GM18507 (cell line): ENCODE measurements around the gene NPBWR2.
"Not testable (repeated sequence)": the region's sequence is repeated elsewhere in the genome, so short reads cannot be mapped to it uniquely, and the experiment has no call there.

ENCODE experiments used
- DNase-seq: peaks from one replicate; pipeline ENCODE4 v3.0.0; 2011; ENCODE audit warnings: low read depth; ENCODE audit not compliant: insufficient read length; ENCODE audit errors: extremely low spot score
- FAIRE-seq: peaks from 2 replicates; lab custom pipeline; 2011; peaks lifted over from hg19 to GRCh38; lab: Jason Lieb, UNC

Gene NPBWR2

DNA sequence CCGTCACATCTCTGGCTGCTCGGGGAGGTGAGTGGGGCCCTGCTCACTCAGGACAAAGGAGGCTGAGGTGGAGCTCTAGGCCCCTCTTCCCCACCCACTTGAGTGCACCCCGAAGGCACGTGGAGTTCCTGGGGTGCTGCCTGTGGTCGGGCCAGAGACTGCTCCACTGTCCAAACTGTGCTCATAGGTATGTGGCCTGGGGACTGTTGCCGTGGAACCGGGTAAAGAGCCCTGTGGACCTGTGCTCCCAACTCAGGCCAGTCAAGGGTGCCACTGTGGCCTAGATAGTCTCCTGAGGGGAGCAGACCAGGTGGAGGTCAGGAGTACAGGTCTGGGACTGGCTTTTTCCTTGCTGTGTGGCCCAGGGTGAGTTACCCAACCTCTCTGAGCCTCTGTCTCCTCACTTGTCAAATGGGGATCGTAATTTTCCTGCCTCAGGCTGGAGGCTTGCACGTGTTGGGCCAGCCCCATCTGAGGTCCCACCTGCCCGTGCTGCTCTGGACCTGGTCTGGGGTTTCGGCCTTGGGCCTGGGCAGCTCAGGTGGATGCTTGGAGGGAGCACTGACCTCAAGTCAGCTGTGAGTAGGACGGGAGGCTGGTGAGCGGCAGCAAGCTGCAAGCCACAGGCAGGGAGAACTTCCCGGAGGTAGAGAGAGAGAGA, 12.4 kb upstream of the NPBWR2 start:
- DNase-seq = no peak
- no peak for FAIRE-seq

DNA sequence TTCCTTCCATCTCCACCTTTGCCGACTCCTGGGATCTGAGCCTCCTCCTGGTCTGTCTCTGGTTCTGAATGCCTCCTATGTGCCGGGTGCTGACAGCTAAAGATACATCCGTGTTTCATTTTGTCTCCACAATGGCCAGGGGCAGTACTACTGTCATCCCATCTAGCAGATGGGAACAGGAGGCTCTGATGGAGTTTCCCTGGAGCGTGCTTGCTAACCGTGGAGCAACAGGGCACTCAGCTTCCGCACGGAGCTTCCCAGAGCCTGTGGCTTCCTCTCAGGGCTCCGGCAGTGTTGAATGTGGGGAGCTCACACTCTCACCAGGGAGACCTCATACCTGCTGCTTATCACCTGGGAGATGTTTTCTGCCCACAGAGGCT, 11.9 kb upstream of the NPBWR2 start:
- DNase-seq = no peak
- FAIRE-seq = no peak

DNA sequence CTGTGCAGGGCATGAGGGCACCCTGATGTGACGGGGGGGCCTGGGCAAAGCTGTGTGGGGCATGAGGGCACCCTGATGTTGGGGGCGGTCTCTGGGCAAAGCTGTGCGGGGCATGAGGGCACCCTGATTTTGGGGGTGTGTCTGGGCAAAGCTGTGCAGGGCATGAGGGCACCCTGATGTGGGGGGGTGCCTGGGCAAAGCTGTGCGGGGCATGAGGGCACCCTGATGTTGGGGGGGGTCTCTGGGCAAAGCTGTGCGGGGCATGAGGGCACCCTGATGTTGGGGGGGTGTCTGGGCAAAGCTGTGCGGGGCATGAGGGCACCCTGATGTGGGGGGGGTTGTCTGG, 10.0 kb upstream of the NPBWR2 start:
- DNase-seq, FAIRE-seq: not testable (repeated sequence)

DNA sequence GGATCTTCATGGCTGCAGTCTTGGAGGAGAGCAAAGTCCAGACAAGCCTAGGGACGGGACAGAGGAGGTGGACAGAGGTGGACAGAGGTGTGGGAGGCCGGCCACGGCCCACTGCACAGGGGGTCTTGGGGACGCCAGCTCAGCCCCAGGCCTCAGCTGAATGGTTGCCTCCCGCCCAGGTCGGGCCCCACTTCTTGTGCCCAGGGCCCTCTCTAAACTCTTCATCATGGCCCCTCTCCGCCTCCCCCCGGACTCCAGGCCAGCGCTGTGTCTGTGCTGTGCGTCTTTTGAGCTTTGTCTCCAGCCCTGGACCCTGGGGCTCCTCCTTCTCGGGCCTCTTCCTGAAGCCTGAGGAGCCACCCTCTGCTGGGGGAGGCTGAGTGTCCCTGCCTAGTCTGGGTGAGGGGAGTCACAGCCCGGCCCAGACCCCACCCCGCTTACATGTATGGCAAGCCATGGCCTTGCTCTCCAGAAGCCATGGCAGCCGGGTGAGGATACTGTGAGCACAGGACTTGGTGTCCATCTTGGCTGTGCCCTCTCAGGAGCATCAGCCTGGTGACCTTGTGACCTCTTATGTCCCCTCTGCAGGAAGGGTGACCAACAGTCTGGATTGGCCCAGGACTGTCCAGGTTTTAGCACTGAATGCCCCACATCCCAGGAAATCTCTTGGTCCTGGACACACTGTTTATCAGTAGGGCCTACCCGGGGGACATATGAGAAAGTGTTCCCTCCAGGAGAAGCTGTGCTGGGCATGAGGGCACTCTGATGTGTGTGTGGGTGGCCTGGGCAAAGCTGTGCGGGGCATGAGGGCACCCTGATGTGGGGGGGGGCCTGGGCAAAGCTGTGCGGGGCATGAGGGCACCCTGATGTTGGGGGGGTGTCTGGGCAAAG, 9.4 kb upstream of the NPBWR2 start:
- DNase-seq = no peak
- no peak for FAIRE-seq

DNA sequence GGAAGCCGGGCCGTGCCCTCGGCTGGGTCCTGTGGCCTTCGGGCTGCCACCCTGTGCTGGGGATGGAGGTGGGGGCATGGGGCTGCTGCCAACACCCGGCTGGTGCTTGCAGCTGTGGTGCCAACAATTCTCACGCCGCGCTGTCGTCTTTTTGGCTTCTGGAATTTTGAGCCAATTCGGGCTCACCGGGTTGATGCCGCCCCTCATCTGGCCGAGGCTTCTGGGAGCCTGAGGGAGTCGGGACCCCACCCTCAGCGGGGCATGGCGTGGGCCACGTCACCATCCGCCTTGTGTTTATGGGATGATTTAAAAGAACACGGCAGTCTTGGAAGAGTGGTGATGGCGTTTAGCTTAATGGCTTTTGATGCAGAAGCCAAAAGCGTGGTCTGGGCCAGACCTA, 8.7 kb upstream of the NPBWR2 start:
- no peak for DNase-seq
- FAIRE-seq = no peak

DNA sequence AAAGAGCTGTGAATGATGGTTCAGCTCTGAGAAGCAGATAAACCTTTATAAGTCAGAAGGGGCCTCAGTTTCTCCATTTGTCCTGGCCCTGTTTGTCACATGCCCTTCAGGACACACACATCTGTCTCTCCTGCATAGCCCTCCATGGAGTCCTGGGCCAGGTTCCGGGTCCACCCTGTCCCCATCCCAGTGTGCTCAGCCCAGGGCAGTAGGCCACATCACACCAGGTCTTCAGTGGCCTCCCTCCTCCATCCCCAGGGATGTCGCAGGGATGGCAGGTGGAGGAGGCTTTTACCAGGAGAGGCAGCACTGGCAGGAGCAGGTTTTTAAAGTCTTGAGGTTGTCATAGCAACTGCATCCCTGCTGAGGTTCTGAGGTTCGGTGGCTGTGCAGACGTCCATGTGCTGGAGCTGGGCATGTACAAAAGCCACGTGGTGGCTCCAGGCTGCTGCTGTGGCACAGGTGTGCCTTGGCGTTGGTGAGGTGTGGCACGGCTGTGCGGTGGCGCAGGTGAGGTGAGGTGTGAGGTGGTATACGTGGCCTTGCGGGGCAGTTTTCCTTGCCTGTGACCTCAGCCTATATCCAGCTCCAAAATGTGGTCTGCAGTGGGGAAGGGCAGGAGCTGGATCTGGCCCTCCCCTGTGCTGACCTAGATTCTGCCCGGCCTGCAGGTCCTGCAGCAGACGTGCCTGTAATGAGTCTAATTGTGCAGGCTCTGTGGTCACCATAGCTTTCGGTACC, 8.0 kb upstream of the NPBWR2 start:
- no peak for FAIRE-seq
- no peak for DNase-seq

DNA sequence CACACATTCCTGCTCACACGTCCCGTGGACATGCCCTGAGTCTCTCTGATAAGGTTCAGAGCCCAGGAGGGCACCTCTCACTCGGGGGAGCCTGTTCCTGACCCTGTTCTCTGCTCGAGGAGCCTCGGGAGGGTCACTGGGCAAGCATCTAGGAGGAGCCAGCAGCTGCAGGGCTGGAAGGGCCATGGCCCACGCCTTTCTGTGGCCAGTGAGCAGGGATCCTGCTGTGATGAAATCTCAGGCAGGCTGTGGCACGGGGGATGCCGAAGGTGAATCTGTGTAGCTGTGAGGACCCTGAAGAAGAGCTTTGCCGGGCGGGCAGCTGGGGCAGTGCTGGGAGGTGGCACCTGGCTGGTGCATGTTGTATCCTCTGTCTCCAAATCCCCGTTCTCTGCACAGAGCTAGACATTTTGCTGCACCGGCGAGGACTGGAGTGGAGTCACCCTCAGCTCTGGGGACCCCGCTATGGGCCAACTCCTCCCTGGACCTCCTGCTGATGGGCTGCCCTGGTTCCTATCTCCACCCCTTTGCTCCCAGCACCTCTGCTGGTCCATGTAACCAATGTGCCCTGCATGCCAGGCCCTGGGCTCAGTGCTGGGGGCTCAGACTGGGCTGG, 7.1 kb upstream of the NPBWR2 start:
- DNase-seq (no peak), FAIRE-seq (no peak)

DNA sequence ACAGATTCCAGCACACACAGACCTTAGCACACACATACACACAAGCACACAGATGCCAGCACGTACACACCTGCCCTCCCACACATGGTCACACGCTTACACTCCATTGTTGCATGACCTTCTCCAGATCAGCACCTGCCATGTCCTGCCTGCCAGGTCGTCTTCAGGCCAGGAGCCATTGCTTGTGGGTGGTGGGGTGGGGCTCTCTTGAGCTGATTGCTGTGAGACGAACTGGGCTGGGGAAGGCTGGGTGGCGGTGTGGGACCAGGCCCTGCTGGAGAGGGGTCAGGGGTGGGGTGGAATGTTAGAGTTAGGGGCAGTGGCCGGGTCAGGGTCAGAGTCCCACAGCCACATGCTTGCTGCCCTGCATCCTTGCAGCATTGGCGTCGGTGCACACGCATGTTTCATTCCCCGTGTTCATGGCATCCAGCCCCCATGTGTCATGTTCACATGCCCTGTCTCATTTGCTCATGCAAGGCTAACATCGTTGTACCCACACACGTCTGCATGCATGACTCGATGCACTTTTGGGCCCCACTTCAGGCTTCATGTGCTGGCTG, 6.5 kb upstream of the NPBWR2 start:
- DNase-seq (no peak), FAIRE-seq (no peak)

DNA sequence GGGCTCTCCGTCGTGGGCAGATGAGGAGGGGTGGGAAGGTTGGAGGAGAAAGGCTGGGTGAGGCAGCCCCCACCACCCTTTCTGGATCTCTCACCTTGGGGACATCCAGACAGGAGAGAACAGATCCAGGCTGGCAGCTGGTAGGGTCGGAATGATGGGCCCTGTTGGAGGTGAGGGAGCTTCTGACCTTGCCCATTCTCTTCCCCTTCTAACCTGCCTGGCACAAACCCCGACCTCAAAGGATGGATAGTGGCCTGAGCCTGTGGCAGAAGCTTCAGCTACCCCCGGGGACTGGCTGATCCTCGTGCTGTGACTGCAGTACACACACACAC, 6.0 kb upstream of the NPBWR2 start:
- FAIRE-seq (no peak), DNase-seq (no peak)

DNA sequence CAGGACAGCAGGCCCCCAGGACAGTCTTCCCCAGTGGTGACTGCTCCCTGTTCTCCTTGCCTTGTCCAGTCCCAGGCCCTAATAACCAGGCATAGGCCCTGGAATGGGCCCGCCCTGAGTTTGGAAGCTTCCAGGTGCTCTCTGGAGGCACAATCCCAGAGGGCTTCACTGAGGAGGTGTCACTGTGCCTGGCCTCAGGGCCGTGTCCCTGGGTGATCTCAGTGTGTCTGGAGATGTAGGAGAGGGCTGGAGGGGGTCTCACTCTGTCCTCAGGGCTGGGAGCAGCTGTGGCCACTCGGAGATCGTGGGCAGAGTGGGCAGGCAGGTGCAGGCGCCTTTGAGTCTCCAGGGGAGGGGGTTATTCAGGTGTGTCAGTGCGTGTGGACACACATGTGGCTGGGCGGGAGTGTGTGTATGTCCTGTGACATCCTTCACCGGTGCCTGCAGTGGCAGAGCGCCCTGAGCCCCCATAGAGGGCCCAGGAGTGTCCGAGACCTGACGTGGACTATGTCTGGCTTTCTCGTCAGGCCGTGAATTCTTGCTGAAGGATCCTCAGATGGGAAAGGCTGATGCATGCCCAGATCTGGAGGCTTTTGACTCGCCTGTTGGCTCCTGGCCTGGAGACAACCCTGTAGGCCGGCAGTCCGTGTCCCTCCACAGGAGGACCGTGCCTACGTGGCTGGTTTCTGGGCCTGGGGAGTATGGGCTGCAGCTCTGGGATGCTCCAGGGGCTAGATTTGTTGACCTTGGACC, 5.5 kb upstream of the NPBWR2 start:
- DNase-seq = no peak
- no peak for FAIRE-seq

DNA sequence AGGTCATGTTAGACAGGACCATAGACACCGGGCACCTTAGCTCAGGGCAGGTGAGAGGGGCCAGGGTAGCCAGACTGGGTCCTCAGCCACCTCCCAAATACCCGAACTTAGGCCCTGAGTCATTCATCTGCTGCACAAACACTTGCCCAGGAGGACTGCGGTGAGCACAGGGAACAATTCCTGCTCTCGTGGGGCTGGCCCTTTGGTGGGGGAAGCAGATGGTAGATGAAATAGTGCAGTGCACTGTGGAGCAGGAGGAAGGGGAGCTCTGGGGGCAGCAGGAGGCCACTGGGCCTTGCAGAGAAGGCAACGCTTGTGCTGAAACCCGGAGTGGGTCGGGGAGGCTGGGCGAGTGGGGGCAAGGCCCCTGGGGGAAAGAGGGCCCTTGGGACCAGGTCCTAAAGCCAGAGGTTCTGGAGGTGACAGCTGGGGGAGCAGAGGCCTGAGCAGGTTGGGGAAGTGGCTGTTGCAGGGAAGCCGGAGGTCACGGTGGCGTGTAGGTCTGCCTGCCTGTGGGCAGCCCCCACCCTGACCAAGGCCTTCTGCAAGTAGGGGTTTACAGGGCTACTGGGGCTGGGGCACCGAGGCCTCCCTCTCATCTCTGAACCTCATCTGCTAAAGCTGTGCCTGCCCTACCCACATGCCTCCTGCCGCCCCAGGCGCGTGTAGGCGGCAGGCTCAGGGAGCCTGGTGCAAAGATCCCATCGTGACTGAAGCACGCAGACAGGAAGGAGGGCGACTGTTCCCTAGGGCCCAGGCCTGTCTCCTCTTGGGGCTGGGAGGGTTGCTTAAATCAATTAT, 4.7 kb upstream of the NPBWR2 start:
- FAIRE-seq (no peak), DNase-seq (no peak)

DNA sequence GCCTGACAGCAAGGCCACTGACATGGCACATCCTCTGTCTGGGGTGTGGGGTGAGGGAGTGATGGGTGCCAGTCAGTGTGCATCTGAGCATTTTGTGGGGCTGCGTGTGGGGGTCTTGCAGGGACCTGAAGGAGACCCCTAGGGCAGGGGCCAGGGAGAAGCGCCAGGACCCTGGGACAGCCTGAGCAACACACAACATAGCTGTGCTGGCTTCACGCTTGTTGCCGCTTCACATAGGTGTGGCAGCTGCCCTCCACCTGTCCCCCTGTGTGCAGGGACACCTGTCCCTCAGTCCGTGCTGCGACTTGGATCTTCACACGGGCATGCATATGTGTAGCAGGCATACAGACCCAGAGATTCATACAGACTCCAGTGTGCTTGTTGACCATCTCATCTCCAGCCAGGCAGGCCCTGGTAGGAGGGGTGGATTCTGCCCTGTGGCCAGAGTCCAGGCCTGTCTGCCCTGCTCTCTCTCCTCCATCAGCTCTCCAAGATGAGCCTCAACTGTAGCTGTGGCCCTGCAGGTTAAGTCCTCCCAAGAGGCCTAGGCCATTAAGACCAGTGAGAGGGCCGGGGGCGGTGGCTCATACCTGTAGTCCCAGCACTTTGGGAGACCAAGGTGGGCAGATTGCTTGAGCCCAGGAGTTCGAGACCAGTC, 3.2 kb upstream of the NPBWR2 start:
- no peak for DNase-seq
- no peak for FAIRE-seq

DNA sequence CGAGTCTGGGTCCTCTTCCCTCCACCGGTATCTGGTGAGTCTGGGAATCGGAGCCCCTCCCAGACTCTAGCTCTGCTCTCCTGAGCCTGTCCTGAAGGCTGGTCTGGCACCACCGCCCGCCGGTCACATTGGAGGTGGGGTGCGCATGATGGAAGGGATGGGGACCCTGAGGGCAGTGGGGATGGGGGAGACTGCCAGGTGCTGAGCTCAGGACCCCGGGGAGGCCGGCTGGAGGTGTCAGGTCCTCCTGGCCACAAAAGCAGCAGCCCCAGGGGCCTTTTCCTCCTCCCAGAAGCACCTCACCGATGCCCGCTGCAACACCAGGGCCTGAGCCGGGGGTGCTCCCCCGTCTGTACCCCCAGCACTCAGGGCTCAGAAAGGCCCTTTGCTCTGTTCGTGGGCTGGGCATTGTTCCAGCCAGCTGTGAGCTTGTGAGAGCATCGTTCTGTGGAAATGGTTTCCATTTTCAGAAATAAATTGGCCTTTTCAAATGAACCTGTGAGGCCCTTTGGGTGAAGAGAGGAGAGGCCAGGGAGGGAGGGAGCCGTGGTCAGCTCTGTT, 2.5 kb upstream of the NPBWR2 start:
- DNase-seq (no peak), FAIRE-seq (no peak)

DNA sequence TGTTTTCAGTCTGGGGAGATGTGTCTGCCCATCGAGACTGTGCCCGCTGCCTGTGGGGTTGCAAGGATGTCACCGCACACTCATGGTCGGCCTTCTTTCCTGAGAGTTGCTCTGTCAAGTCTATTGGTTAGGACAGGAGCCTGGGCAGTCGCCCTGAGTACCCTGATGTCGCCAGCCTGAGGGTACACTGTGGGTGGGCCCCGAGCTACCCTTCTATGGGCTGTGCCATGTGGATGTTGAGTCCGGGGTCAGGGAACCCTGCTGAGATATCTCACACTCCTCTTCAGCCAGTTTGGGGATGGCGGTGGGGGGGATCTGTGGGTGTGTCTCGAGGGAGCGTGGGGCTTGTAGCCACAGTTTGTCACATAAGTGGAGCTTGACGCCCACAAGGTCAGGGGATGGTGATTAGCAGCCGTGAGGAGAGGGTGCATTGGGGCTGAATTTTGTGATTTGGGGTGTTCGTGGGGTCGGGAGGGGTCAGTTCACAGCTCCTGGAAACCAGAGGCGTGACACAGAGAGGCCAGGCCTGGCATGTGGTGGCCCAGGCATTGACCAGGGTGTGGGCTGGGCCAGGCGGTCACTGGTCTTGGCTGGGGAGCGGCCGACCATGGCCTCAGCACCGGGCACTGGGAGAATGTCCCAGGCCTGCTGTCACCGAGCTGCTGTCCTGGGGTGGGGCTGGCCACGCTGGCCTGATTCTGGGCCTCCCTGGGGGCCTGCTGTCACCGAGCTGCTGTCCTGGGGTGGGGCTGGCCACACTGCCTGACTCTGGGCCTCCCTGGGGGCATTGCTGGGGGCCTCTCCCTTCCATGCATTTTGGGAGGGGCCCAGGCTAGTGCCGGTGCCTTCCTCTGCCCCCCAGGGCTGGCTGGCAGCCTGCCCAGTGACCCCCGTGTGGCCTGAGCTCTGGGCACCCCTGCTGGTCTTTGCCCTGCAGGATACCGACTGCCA, 1.6 kb upstream of the NPBWR2 start:
- no peak for FAIRE-seq
- no peak for DNase-seq

DNA sequence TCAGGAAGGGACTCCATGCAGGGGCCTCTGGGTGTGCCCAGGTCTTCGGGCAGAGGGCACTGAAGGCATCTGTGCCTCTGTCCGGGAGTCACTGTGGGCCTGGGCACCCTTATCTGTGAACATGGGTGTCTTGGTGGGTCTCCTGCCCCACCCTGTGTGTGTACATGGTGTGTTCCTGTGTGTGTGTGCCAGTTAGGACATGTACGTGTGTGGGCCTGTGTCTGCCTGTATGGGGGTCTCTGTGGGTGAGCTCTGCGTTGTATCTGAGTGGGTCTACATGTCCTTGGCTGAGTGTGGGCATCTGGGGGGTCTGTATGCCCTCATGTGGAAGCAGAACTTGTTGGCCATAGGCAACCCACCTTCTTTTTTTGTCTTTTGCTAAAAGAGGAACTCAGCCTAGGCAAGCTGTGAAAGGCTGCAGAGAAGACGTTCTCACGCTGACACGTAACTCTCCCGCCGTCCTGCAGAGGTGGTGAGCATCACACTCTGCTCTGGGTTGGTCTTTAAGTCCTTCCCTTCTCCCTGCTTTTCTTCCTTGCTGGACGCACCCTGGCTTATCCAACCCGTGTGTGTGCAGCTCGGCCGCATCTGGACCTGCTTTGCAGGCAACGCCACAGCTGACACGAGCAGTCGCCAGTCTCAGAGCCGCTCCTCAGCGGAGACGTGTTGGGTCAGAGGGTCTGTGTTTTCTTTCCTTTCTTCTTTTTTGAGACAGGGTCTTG, 532 bp upstream of the NPBWR2 start:
- DNase-seq (no peak), FAIRE-seq (no peak)

DNA sequence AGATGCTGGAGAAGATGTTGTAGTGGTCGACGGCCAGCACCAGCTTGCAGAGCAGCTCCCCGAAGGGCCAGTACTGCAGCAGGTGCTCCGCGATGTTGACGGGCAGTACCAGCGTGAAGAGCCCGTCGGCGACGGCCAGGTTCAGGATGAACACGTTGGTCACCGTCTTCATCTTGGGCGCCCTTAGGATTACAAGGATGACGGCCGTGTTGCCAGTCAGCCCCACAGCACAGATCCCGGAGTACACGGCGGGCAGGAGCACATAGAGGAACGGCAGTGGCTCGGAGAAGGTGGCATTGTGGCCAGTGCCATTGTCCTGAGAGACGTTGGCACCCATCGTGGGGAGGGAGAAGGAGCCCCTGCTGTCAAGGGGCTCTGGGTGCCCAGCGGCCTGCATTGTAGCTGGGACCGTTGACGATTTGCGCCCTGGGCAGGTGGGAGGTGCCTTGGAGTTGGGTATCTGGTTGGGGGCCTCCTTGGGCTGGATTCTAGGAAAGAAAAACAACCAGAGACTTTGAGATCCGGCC, 867 bp downstream of the NPBWR2 start:
- FAIRE-seq (no peak), DNase-seq (no peak)
